ENCODE data around the gene IL27RA. TPM values are rescaled to one million over a fixed set of nuclear protein-coding genes. Genes with fewer than 3 reads are reported as not detected.

The IL27RA gene
- total and polyA plus RNA-seq, 12 donors: 1.2 to 5.2 (median 3.7) TPM

DNA sequence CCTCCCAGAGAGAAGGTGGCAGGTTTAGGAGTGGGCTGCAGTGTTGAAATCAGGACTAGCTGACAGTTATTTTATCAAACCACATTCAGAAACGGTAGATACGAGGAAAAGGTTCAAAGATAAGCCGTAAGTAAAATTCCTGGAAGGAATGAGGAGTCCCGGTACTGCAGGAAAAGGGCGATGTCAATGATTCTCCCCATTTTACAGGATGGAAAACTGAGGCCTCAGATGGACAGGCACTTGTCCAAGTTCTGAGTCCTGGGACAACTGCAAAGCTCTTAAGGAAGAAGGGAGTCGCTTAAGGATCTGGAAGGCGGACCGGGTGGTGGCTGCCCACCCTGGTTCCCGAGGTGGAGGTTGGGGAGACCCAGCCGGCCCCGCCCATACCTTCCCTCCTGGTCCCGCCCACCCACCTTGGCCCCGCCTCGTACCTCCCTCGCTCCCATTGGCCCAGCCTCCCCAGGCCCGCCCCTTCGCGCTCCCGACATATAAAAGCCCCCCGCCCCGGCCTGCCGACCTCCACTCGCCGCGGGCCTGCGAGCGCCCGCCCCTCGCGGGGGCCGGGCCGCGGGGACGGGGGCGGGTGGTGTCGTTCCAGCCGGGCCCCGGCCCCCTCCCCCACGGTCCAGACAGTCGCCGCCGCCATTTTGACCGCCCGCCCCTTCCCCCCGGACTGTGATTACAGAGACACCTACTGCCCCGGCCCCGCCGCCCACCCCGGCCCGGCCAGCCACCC, 26.0 kb upstream of the IL27RA start:
- H3K4me3 ChIP-seq: peak overlapping the region in 3 of 4 donors; percentile 33 to 99 (median 78)
- H3K27me3 ChIP-seq: no peaks in the 10 kb centered on the region
- intact Hi-C loops (cut with DNase I): no loop called here
- peaks cover 15 to 24% of the 10 kb centered on the region in 2 donors for H3K4me1 ChIP-seq (replicated peaks in 1 of 2)
- 2 to 17% (median 7%) methylated on average over 8 to 49 of the region's 50 CpGs for WGBS, 4 donors
- peak; percentile 92 to 97 (median 94) for DNase-seq
- H3K9me3 ChIP-seq (replicated peaks in 1 of 3): no peaks in the 10 kb centered on the region
- TF ChIP-seq POLR2A (IDR thresholded peaks at IDR 0.05): peak; percentile 18 to 44
- TF ChIP-seq, protein P1, sequence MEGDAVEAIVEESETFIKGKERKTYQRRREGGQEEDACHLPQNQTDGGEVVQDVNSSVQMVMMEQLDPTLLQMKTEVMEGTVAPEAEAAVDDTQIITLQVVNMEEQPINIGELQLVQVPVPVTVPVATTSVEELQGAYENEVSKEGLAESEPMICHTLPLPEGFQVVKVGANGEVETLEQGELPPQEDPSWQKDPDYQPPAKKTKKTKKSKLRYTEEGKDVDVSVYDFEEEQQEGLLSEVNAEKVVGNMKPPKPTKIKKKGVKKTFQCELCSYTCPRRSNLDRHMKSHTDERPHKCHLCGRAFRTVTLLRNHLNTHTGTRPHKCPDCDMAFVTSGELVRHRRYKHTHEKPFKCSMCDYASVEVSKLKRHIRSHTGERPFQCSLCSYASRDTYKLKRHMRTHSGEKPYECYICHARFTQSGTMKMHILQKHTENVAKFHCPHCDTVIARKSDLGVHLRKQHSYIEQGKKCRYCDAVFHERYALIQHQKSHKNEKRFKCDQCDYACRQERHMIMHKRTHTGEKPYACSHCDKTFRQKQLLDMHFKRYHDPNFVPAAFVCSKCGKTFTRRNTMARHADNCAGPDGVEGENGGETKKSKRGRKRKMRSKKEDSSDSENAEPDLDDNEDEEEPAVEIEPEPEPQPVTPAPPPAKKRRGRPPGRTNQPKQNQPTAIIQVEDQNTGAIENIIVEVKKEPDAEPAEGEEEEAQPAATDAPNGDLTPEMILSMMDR (IDR thresholded peaks at IDR 0.05): no peak
- H3K36me3 ChIP-seq (replicated peaks in 1 of 2): no peaks in the 10 kb centered on the region
- H3K27ac ChIP-seq: peak overlapping the region; percentile 71 to 97 (median 95)

- TF ChIP-seq POLR2A (IDR thresholded peaks at IDR 0.05): peak in 1 of 2 donors; percentile 3
- TF ChIP-seq, protein P1 (IDR thresholded peaks at IDR 0.05): no peak
- 0 to 1% (median 0%) methylated on average over 12 to 58 of the region's 58 CpGs for WGBS, 4 donors
Measured at GRCh38 chr19:14006085-14006765, 25.3 kb upstream of the IL27RA start, which contains the start of gene RFX1. TSS of gene RFX1 (minus strand) at chr19:14006320. CDS start at chr19:13993843, 12,477 bp downstream.

GRCh38 chr19:14006766-14007562, 24.6 kb upstream of the IL27RA start:
- peak overlapping the region; percentile 4 to 97 (median 95) for H3K27ac ChIP-seq
- H3K4me1 ChIP-seq (replicated peaks in 1 of 2): peaks cover 15 to 24% of the 10 kb centered on the region in 2 donors
- intact Hi-C loops (cut with DNase I): no loop called here
- TF ChIP-seq, protein P1 (IDR thresholded peaks at IDR 0.05): peak in 1 of 6 experiments; percentile 17
- peak; percentile 68 for TF ChIP-seq POLR2A (IDR thresholded peaks at IDR 0.05)
- no peaks in the 10 kb centered on the region for H3K27me3 ChIP-seq
- no peaks in the 10 kb centered on the region for H3K9me3 ChIP-seq (replicated peaks in 1 of 3)
- peak overlapping the region; percentile 20 to 69 (median 61) for H3K4me3 ChIP-seq
- WGBS, 4 donors: 4 to 18% (median 10%) methylated on average over 13 to 56 of the region's 56 CpGs
- peak in 4 of 7 donors; percentile 85 to 89 (median 86) for DNase-seq
- H3K36me3 ChIP-seq (replicated peaks in 1 of 2): no peaks in the 10 kb centered on the region

More at GRCh38 chr19:14006085-14006765, 25.3 kb upstream of the IL27RA start, which contains the start of gene RFX1:
- Histone ChIP-seq H3K9me3 (replicated peaks in 1 of 3) (no peaks in the 10 kb centered on the region), H3K4me1 (replicated peaks in 1 of 2) (peaks cover 15 to 24% of the 10 kb centered on the region in 2 donors), H3K4me3 (peak within 1 kb of the TSS; percentile 33 to 99 (median 74)), H3K27ac (peak within 1 kb of the TSS; percentile 71 to 97 (median 97)), H3K36me3 (replicated peaks in 1 of 2) (no peaks in the 10 kb centered on the region), H3K27me3 (no peaks in the 10 kb centered on the region)
- intact Hi-C loops (cut with DNase I): no loop called here
- peak; percentile 100 for DNase-seq

Measured in adrenal gland (tissue), 12 donors.